Prostate gland (tissue), 2 donors: ENCODE measurements around the gene SULT1C3. TPM values are rescaled to one million over a fixed set of nuclear protein-coding genes. Genes with fewer than 3 reads are reported as not detected.

ENCODE experiments used
- DNase-seq: peaks from one replicate; pipeline ENCODE4 v3.0.0-alpha.2; 2019; ENCODE audit warnings: low spot score
- H3K27ac ChIP-seq, 2 donors: fragments of 200-600 bp; sonication (generic); 2 replicates each; pipeline ENCODE4 v1.5.1; 2017 to 2019
- H3K27me3 ChIP-seq: fragments of 200-600 bp; sonication (generic); replicated peaks from 2 replicates; pipeline ENCODE4 v1.5.1; 2019; ENCODE audit not compliant: insufficient read depth
- H3K36me3 ChIP-seq, 2 donors: fragments of 200-600 bp; sonication (generic); 1 replicate in 1 of 2; 2 replicates in 1 of 2; pipeline versions ENCODE4 v1.5.1 to v1.8.1; 2017 to 2019
- H3K4me1 ChIP-seq: fragments of 200-600 bp; sonication (generic); replicated peaks from 2 replicates; pipeline ENCODE4 v1.5.1; 2019
- H3K4me3 ChIP-seq, 2 donors: fragments of 200-600 bp; sonication (generic); 2 replicates each; pipeline ENCODE4 v1.5.1; 2017 to 2019
- H3K9me3 ChIP-seq: fragments of 200-600 bp; sonication (generic); 2 replicates; pipeline ENCODE4 v1.5.1; 2017
- CTCF ChIP-seq, 4 experiments: fragments of 200-600 bp in 2 of 4; fragments of 450-650 bp in 2 of 4; sonication (generic) in 2 of 4; IDR thresholded peaks; 1 replicate in 3 of 4; 2 replicates in 1 of 4; pipeline ENCODE4 v1.5.1; 2016 to 2019; ENCODE audit warnings: antibody characterized with exemption in 4 of 4, mild to moderate bottlenecking in 2 of 4, moderate library complexity in 2 of 4
- POLR2A ChIP-seq: fragments of 450-650 bp; IDR thresholded peaks from one replicate; pipeline ENCODE4 v1.6.1; 2016; ENCODE audit warnings: antibody characterized with exemption, mild to moderate bottlenecking
- POLR2AphosphoS5 ChIP-seq: sonication (generic); formaldehyde crosslinking; IDR thresholded peaks from one replicate; pipeline ENCODE4 v1.6.1; 2017; ENCODE audit warnings: antibody characterized with exemption
- whole genome bisulfite sequencing: methylation state at CpG from one replicate; pipeline ENCODE4 v1.1.5; 2018; 5-methylcytosine and 5-hydroxymethylcytosine counted together
- intact Hi-C: fragments of 100-400 bp; cut with DNase I; formaldehyde crosslinking; loops from one replicate; pipeline ENCODE4 v1.14.2; 2022
- total RNA-seq, 2 donors: library from RNA; depleted of rRNA; stranded (reverse); fragments of >200 nt; gene quantifications; one replicate each; pipeline ENCODE4 v1.1.0, GENCODE V29; 2016

The SULT1C3 gene
- not detected for total RNA-seq

DNA sequence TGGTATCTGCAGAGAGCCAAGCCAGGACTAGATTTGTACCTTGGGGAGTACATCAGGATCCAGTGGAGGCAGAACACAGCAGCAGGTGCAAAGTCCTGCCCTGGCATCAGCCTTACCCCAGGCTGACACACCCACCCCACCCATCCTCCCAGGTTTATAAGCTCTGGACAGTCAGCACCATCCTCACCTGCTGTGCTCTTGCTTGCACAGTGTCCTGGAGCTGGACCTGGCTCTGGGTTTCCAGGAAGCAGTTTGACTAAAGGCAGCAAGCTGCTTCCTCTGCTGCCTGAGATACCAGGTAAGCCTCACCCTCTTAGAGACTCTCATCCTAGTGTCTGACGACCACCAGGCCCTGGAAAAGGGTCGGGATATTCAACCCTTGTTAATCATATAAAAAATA lies at the start of gene SULT1C3:
Gene SULT1C3, plus strand, starts transcription at position 183 of the 400 bp plus-strand sequence. CDS start 7,227 bp downstream, outside the sequence.
- Histone ChIP-seq H3K9me3 (no peaks in the 10 kb centered on the region), H3K27ac (no peak within 1 kb of the TSS), H3K4me3 (no peak within 1 kb of the TSS), H3K36me3 (no peaks in the 10 kb centered on the region), H3K4me1 (no peaks in the 10 kb centered on the region), H3K27me3 (no peaks in the 10 kb centered on the region)
- DNase-seq: no peak
- 40% methylated on average over 2 of the region's 2 CpGs for WGBS
- no peak for TF ChIP-seq POLR2AphosphoS5
- TF ChIP-seq POLR2A: no peak
- intact Hi-C loops: no loop called here

GRCh38 chr2:108193251-108193650 lies 46.5 kb upstream of the SULT1C3 start:
- Histone ChIP-seq H3K4me1 (no peaks in the 10 kb centered on the region), H3K36me3 (no peaks in the 10 kb centered on the region), H3K4me3 (no peak overlapping the region), H3K27ac (no peak overlapping the region), H3K27me3 (no peaks in the 10 kb centered on the region), H3K9me3 (no peaks in the 10 kb centered on the region)
- DNase-seq: no peak
- 36% methylated on average over 3 of the region's 3 CpGs for WGBS
- TF ChIP-seq POLR2A (no peak), POLR2AphosphoS5 (no peak), CTCF (IDR thresholded peaks at IDR 0.05) (no peak)
- intact Hi-C loops: no loop called here

DNA sequence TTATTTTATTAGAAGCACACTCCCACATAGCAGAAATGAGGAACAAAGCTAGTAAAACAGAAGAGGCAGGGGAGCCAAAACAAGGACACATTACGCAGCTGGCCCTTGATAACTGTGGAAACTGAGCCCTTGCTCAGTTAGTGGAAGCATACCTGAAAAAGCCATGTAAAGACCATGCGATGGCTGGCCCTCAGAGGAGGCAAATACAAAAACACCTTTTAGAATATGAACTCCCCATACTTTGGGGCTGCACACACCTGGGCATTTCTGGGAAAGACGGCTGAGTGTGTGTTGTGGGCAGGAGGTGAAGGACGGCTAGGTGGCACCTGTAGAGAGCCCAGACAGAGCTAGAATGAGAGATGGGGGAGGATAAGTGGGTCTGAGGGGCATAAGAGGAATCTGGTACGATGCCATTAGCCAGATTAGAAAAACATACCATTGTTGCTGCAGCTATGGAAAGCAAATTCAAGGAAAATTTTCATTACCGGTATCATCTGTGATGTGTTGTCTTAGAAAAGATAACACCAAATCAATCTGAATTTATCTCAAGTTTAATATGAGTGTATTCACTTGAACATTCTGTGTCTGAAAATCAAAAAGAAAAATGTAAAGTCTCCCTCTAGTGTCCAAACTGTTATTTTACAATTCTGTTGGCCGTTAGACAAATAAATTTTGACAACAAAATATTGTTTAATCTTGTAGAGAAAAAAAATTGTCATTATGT lies 45.2 kb upstream of the SULT1C3 start:
- intact Hi-C loops: no loop called here
- Histone ChIP-seq H3K9me3 (no peaks in the 10 kb centered on the region), H3K36me3 (no peaks in the 10 kb centered on the region), H3K27ac (no peak overlapping the region), H3K27me3 (no peaks in the 10 kb centered on the region), H3K4me3 (no peak overlapping the region), H3K4me1 (no peaks in the 10 kb centered on the region)
- no peak for DNase-seq
- WGBS: 53% methylated on average over 7 of the region's 7 CpGs
- TF ChIP-seq POLR2AphosphoS5 (no peak), CTCF (IDR thresholded peaks at IDR 0.05) (peak; percentile 10 to 45 (median 36))

DNA sequence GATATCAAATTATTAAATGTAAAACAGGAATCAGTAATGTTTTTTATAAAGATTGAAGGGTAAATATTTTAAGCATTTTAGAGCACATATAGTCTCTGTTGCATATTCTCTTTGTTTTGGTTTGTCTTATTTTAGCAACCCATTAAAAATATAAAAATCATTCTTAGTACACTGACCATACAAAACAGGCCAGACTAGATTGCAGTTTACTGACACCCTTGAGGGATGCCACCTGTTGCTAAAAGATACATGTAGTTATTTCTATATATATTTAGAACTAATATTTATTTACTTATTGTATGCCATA lies 44.7 kb upstream of the SULT1C3 start:
- Histone ChIP-seq H3K27me3 (no peaks in the 10 kb centered on the region), H3K9me3 (no peaks in the 10 kb centered on the region), H3K4me3 (no peak overlapping the region), H3K36me3 (no peaks in the 10 kb centered on the region), H3K4me1 (no peaks in the 10 kb centered on the region), H3K27ac (no peak overlapping the region)
- intact Hi-C loops: no loop called here
- no peak for DNase-seq
- TF ChIP-seq CTCF (IDR thresholded peaks at IDR 0.05): no peak
- no peak for TF ChIP-seq POLR2A
- TF ChIP-seq POLR2AphosphoS5: no peak

DNA sequence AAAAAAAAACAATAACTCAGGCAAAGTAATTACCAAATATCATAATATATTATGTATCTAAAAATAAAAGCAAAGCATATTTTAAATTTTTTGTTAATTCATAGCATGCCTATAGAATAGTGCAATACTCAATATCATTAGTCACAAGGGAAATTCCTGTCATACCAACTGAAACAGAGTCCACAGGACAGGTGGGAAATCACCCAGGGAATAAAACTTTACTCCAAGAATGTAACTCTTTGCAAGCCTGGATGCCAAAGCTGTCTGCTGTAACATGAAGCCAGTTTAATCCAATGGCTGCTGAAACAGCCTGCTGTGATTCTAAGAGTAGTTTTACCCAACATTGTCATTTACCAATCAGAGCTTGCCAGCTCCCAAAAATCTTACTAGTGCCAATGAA lies 40.0 kb upstream of the SULT1C3 start:
- Histone ChIP-seq H3K4me1 (no peaks in the 10 kb centered on the region), H3K27me3 (no peaks in the 10 kb centered on the region), H3K4me3 (no peak overlapping the region), H3K9me3 (no peaks in the 10 kb centered on the region), H3K36me3 (no peaks in the 10 kb centered on the region), H3K27ac (no peak overlapping the region)
- no peak for TF ChIP-seq POLR2A
- TF ChIP-seq CTCF (IDR thresholded peaks at IDR 0.05): no peak
- TF ChIP-seq POLR2AphosphoS5: no peak
- DNase-seq: no peak
- intact Hi-C loops: no loop called here
